HT-29 (cell line): ENCODE data around the gene ZNF548. TPM values are rescaled to one million over a fixed set of nuclear protein-coding genes. Genes with fewer than 3 reads are reported as not detected.
A peak's percentile ranks its signal among the peaks of the same experiment; 100 is the strongest.

Experiments
- DNase-seq: peaks from one replicate; pipeline ENCODE4 v3.0.0-alpha.2; 2015; ENCODE audit warnings: low spot score
- total RNA-seq: library from RNA; depleted of rRNA; stranded (reverse); fragments of >200 nt; shearing (Covaris generic); gene quantifications from 2 replicates; pipeline ENCODE4 v1.2.3, GENCODE V29; 2014; rRNA removed

Gene ZNF548
- total RNA-seq, 1 experiment from 2014 or later: 10.2 TPM

- no peak for DNase-seq
Observed at GRCh38 chr19:57398868-57399267, 9.2 kb downstream of the ZNF548 start.

DNA sequence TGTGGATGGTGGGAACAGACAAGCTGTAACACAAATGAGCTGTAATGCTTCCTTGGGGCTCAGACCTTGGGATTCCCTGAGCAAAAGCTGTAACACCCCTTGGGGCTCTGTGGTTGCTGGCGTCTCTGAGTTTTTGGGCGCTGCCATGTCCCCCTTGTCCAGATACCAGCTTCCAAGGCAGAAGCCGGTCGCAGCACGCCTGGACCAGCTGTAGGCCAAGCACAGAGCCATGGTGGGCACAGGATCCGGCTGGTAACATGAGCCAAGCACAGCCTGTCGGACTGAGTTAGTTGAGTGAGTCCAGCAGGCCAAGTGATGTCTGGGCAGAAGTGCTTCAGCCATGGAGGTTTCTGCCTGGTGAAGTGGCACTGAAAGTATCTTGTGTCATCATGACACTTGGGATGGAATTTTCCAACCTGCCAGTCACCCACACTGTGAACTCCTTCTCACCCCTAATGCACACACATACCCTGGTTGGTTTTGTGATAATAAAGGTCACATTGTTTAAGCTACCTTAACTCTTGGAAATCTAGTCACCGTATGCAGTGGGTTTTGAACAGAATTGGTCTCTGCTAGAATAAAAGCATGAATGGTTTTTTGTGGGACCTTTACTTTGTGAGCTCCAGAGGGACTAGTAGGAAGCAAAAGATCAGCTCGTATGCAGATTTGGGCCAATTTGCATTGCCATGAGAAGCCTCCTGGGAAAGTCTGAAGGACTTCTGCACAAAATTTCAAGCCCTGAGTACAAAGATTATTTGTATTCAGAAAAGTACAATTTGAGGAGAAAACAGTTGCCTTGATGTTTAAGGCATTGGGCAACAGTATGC is 14.3 kb downstream of the ZNF548 start:
- DNase-seq: no peak

GRCh38 chr19:57406516-57407123 is 17.0 kb downstream of the ZNF548 start:
- DNase-seq: peak; percentile 85

DNA sequence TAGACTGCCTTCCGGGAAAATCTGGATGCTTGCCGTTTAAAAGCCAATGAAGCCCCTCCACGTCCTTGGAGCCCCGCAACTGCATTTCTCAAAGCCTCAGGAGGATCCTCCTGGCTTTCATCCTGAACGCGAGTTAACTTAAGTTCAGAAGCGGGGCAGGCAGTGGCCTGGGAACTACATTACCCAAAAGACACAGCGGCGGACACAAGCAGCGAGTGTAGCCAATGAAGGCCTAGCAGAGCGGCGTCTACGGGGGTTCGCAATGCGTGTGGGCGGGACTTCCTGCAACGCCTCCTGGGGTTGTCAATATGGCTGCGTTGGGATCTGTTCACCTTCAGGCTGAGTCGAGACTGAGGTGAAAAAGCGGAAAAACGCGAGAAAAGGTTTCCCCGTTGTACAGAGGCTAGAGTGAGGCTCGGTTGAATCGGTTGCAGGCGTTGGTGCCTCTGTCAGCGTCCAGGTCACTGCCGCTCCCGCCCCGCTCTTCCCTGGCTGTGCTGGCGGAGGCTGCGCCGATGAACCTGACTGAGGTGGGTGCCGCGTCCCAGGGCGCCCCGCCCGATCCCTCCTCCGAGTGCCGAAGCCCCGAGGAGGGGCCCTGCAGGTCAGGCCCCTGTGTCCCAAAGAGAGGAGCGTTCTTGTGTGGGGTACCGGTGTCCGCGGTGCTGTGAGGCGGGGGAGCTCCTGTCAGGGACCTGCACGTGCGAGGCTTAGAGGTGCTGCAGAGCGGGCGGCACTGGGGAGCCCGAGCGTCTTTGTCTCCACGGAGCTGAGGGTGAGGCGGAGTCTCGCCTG is 21.4 kb downstream of the ZNF548 start, which contains the start of gene ZNF17:
ZNF17 (plus strand) TSS at position 285 of the 795 bp plus-strand sequence. CDS start 2,455 bp downstream, outside the sequence.
- DNase-seq: peak; percentile 98

DNA sequence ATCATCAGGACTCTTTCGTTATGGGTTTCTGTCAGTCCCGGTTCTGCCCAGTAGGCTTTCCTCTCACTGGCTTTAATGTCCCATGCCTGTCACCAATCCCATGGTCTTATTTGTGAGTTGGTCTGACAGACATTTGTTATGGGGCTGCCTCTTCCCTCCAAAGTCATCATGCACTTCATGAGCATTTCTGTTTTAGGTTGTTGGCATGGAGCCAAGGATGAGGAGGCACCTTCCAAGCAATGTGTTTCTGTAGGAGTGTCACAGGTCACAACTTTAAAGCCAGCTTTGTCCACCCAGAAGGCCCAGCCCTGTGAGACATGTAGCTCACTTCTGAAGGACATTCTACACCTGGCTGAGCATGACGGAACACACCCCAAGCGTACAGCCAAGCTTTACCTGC is 29.8 kb downstream of the ZNF548 start:
- DNase-seq: no peak

- no peak for DNase-seq
Observed at GRCh38 chr19:57421037-57421436, 31.4 kb downstream of the ZNF548 start.

GRCh38 chr19:57434386-57435061 is 44.9 kb downstream of the ZNF548 start:
- DNase-seq: no peak

DNA sequence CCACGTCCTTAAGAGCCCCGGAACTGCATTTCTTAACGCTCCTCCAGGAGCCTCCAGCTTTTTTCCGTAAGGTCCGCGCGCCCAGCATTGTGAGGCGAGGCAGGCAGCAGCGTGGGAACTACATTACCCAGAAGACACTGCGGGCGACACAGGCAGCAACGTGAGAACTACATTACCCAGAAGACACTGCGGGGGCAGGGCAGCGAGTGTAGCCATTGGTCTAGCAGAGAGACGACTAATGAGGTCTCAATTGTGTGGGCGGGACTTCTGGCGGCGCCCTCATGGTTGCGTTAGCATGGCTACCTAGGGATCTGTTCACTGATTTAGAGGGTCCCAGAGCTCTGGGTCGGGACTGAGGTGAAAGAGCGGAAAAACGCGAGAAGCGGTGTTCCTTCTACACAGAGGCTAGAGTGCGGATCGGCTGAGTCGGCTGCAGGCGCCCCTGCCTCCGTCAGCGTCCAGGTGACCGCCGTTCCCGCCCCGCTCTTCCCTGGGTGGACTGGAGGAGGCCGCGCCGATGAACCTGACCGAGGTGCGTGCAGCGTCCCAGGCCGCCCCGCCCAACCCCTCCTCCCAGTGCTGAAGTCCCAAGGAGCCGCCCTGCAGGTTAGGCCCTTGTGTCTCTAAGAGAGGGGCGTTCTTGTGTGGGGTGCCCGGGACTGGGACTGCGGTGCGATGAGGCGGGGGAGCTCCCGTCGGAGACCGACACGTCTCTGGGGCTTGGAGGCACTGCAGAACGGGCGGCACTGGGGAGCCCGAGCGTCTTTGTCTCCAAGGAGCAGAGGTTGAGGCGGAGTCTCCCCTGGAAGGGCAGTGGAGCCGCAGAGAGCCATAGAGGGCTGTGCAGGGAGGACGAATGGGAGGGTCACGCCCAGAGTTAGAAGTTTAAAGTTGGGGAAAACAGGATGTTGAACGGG is 45.7 kb downstream of the ZNF548 start, which contains the start of gene ZNF749:
ZNF749 (plus strand) TSS at position 264 of the 917 bp plus-strand sequence; CDS start at position 518, 254 bp downstream.
- peak; percentile 100 for DNase-seq

DNA sequence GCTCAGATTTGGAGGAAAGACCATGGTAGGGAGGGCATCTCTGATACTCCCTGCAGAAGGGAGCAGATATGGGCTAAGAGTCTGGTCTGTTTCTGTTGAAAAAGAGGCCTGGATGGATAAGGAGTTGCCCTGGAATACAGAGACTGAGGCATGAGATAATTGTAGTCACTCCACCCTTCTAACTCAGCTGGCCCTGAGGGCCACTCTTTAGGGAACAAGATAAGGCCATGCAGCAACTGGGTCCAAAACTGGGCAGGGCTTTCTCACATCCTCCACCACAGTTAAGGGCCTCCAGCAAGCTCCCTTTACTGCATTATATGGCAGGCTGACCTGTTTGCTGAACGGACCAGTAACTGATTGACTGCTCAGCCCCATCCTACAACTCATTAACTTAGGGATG is 46.8 kb downstream of the ZNF548 start:
- no peak for DNase-seq

GRCh38 chr19:57437931-57438330 is 48.3 kb downstream of the ZNF548 start:
- no peak for DNase-seq

DNA sequence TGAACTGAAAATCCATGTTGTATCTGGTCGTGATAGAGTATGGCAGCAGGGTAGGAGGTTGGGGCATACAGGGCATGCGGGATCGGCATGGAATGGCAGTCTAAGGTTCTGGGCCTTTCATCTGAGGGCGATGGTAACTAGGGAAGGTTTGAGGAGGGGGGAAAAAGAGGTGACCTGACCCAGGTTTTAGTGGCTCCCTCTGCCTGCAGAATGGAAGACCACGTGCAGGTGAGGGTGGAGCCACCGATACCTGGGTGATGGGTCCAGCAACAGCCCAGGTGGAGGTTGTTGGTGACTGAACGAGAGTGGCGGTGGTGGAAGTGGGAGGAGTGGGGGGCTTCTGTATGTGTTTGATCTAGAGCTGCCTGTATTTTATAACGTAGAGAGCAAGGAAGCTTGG is 49.3 kb downstream of the ZNF548 start:
- DNase-seq: no peak

DNA sequence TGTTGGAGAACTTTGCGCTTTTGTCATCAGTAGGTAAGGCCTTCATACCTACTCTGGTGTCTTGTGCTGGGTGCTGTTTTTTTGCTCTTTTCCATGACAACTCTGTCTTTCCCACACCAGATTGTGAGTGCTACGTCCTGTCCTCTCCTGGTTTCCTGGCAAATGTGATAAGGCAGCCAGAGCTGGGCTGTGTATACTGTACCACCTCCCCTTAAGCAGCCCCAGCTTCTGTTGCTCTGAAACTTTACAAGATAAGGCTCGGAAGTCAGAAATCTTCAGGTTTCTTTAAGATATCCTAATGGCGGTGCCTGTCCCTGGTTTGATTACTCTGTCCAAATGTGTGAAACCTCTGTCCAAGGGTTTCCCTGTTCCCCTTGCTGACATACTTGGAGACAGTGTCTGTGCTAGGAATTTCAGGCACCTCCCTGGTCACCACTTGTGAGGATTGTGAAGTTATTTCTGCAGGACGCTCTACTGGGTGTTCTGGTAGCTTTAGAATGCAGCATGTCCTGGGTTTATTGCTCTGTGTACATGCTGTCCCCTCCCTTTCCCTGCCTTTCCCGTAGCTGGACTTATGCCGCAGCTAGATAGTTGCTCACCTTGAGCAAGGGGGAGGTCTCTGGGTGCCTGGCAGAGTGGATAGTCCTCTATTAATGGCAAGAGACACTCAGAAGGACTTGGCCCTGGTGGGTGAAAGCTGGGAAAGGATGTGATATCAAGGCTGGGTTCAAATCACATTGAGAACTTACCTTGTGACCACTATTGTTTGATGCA is 52.5 kb downstream of the ZNF548 start:
- no peak for DNase-seq

DNA sequence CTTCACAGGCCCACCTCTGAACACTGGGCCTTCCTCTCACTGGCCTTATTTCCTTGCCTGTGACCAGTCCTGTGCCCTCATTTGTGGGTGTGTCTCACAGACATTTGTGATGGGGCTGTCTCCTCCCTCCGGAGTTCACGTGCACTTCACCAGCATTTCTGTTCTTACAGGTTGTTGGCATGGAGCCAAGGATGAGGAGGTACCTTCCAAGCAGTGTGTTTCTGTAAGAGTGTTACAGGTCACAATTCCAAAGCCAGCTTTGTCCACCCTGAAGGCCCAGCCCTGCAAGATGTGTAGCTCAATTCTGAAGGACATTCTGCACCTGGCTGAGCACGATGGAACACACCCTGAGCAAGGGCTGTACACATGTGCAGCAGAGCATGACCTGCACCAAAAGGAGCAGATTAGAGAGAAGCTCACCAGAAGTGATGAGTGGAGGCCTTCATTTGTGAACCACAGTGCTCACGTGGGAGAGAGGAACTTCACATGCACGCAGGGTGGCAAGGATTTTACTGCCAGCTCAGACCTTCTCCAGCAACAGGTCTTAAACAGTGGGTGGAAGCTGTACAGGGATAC is 53.6 kb downstream of the ZNF548 start:
- DNase-seq: no peak

- DNase-seq: no peak
Observed at GRCh38 chr19:57452307-57452706, 62.7 kb downstream of the ZNF548 start.

Other genes starting within 250 kb of the ZNF548 start
- gene ZIM3, start 244.7 kb upstream of the ZNF548 start, total RNA-seq: not detected in 2 replicates
- gene DUXA, start 222.4 kb upstream of the ZNF548 start, total RNA-seq: not detected in 2 replicates
- gene ZNF264, start 198.4 kb upstream of the ZNF548 start, total RNA-seq: 22.1 and 26.6 TPM in 2 replicates
- 0.28 and 0.29 TPM in 2 replicates for gene AURKC, start 158.8 kb upstream of the ZNF548 start, total RNA-seq
- gene ZNF805, start 149.2 kb upstream of the ZNF548 start, total RNA-seq: 9.3 and 13.5 TPM in 2 replicates
- 59.1 and 59.9 TPM in 2 replicates for gene ZNF460, start 109.4 kb upstream of the ZNF548 start, total RNA-seq
- 5.6 and 6.2 TPM in 2 replicates for gene ZNF543, start 69.4 kb upstream of the ZNF548 start, total RNA-seq
- gene ZNF304, start 38.6 kb upstream of the ZNF548 start, total RNA-seq: not detected in 2 replicates
- gene TRAPPC2B, start 26.3 kb upstream of the ZNF548 start, total RNA-seq: 8.0 and 13.8 TPM in 2 replicates
- gene ZNF547, start 26.3 kb upstream of the ZNF548 start, total RNA-seq: 1.0 and 3.2 TPM in 2 replicates
- 4.7 and 7.2 TPM in 2 replicates for gene ZNF17, start 21.3 kb downstream of the ZNF548 start, total RNA-seq
- gene ZNF749, start 45.5 kb downstream of the ZNF548 start, total RNA-seq: 22.9 and 27.6 TPM in 2 replicates
- gene VN1R1, start 67.3 kb downstream of the ZNF548 start, total RNA-seq: 0.08 TPM in 1 of 2 replicates, not detected in the other
- gene ZNF772, start 87.7 kb downstream of the ZNF548 start, total RNA-seq: 0.28 and 0.31 TPM in 2 replicates
- gene ZNF419, start 97.9 kb downstream of the ZNF548 start, total RNA-seq: 8.1 and 19.3 TPM in 2 replicates
- gene ZNF773, start 110.1 kb downstream of the ZNF548 start, total RNA-seq: 5.3 and 5.5 TPM in 2 replicates
- gene ZNF549, start 137.5 kb downstream of the ZNF548 start, total RNA-seq: not detected in 2 replicates
- gene ZNF550, start 170.0 kb downstream of the ZNF548 start, total RNA-seq: 1.1 and 6.1 TPM in 2 replicates
- gene ZNF416, start 189.1 kb downstream of the ZNF548 start, total RNA-seq: 2.5 and 3.1 TPM in 2 replicates
- gene ZIK1, start 194.3 kb downstream of the ZNF548 start, total RNA-seq: 0.23 TPM in 1 of 2 replicates, not detected in the other
- gene ZNF530, start 210.0 kb downstream of the ZNF548 start, total RNA-seq: 2.7 and 5.7 TPM in 2 replicates
- gene ZNF134, start 224.4 kb downstream of the ZNF548 start, total RNA-seq: not detected in 2 replicates
- 2.7 and 8.1 TPM in 2 replicates for gene ZNF211, start 243.3 kb downstream of the ZNF548 start, total RNA-seq